Epithelial cell of proximal tubule (primary cell): ENCODE data around the gene UTP14C. TPM values are rescaled to one million over a fixed set of nuclear protein-coding genes. Genes with fewer than 3 reads are reported as not detected.
"Not testable (repeated sequence)": the region's sequence is repeated elsewhere in the genome, so short reads cannot be mapped to it uniquely, and the experiment has no call there.

ENCODE experiments used
- DNase-seq: peaks from one replicate; pipeline ENCODE4 v3.0.0-alpha.2; 2011; ENCODE audit warnings: low read depth
- H3K4me3 ChIP-seq: 2 replicates; pipeline ENCODE4 v1.5.1; 2011; ENCODE audit warnings: low read depth, mild to moderate bottlenecking, low read length
- total RNA-seq: library from RNA; depleted of rRNA; stranded (reverse); fragments of >200 nt; gene quantifications from 2 replicates; pipeline ENCODE4 v1.2.3, GENCODE V29; 2015
- TF ChIP-seq, protein P1 (sequence below): conservative IDR thresholded peaks from 2 replicates; pipeline ENCODE4 v1.5.1; 2012; ENCODE audit warnings: low read depth, mild to moderate bottlenecking, low read length

Gene UTP14C
- total RNA-seq, 1 donor from 2014 or later: 5.0 TPM

DNA sequence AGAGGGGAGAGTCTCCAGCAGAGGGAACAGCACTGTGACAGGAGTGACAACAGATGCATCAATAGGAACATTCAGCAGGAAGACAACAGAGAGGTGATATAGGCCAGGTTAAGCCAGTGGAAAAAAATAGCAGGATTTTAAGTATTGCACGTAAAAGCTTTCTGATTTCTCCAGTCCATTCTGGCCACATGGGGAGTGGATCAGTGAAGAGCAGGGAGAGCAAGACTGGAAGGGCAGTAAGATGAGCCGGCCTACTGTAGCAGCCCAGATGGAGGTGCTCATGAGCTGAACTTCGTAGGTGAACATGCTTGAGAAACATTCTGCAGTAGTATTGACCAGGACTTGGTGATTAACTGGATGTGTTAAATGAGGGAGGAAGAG, 1.7 kb downstream of the UTP14C start:
- no peak overlapping the region for H3K4me3 ChIP-seq
- DNase-seq: no peak
- TF ChIP-seq, protein P1, sequence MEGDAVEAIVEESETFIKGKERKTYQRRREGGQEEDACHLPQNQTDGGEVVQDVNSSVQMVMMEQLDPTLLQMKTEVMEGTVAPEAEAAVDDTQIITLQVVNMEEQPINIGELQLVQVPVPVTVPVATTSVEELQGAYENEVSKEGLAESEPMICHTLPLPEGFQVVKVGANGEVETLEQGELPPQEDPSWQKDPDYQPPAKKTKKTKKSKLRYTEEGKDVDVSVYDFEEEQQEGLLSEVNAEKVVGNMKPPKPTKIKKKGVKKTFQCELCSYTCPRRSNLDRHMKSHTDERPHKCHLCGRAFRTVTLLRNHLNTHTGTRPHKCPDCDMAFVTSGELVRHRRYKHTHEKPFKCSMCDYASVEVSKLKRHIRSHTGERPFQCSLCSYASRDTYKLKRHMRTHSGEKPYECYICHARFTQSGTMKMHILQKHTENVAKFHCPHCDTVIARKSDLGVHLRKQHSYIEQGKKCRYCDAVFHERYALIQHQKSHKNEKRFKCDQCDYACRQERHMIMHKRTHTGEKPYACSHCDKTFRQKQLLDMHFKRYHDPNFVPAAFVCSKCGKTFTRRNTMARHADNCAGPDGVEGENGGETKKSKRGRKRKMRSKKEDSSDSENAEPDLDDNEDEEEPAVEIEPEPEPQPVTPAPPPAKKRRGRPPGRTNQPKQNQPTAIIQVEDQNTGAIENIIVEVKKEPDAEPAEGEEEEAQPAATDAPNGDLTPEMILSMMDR: peak; percentile 12

DNA sequence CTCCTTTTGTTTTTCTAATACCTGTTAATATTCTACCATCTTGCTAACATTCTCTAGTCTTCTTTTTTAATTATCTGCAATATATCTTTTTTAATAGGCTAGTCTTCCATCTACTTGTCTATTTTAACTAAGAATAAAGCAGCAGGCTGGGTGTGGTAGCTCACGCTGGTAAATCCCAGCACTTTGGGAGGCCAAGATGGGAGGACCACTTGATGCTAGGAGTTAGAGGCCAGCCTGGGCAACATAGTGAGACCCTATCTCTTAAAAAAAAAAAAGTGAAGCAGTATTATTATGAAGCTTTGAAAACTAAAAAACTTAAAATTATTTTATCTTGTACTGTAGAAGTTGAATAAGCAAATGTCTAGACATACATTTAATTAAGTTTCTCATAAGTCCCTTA, 3.3 kb downstream of the UTP14C start:
- no peak overlapping the region for H3K4me3 ChIP-seq
- TF ChIP-seq, protein P1: no peak
- DNase-seq: no peak

DNA sequence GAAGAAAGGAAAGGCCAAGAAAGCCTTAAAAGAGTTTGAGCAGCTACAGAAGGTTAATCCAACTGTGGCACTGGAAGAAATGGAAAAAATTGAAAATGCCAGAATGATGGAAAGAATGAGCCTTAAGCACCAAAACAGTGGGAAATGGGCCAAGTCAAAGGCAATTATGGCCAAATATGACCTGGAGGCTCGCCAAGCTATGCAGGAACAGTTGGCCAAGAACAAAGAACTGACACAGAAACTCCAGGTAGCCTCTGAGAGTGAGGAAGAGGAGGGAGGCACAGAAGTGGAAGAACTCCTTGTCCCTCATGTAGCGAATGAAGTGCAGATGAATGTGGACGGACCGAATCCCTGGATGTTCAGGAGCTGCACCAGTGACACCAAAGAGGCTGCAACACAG, 5.1 kb downstream of the UTP14C start:
- DNase-seq: no peak
- H3K4me3 ChIP-seq: no peak overlapping the region
- TF ChIP-seq, protein P1: no peak

DNA sequence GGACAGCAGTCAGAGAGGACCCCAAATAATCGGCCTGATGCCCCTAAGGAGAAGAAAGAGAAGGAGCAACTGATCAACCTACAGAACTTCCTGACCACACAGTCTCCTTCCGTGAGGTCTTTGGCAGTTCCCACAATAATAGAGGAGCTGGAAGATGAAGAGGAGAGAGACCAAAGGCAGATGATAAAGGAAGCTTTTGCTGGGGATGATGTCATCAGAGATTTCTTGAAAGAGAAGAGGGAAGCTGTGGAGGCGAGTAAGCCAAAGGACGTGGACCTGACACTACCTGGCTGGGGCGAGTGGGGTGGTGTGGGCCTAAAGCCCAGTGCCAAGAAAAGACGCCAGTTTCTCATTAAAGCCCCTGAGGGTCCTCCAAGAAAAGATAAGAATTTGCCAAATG, 5.9 kb downstream of the UTP14C start:
- not testable (repeated sequence) for H3K4me3 ChIP-seq, DNase-seq

DNA sequence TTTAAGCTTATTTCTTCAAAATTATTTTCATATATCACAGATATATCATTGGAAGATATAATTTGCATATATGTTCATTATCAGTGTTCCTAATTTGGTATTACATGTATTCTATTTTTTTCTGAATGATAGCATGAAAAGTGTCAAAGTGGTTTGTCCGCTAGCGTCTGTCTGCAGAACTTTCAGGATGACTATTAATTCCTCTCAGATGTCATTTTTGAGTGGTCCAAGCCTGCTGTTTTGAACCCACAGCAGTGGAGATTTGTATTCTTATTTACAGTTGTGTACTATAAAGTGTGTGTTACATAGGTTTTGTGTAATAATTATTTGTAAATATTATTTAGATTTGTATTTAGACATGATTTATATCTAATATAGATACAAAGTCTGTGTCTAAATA, 8.5 kb downstream of the UTP14C start:
- no peak overlapping the region for H3K4me3 ChIP-seq
- TF ChIP-seq, protein P1: no peak
- DNase-seq: no peak

DNA sequence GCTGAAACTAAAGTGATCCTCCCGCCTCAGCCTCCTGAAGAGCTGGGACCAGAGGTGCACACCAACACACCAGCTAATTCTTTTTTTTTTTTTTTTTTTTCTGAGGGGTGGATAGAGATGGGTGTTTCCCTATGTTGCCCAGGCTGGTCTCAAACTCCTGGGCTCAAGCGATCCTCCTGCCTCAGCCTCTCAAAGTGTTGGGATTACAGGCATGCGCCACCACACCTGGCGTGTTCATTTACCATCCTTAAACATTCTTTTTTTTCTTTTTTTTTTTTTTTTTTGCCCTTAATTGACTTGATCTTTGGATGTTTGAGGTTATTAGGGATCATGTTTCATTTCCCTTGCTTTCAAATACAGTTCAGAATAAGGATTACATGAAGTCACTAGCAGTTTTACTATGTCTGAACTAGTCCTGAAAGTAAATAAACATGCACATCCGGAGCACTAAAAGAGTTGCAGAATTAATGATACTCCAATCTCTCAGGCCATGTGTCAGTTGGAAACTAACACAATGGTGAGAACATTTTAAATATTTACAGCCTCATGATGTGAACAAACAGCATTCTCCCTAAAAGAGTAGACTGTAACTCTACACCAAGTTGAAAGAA, 10.2 kb downstream of the UTP14C start:
- TF ChIP-seq, protein P1: no peak
- H3K4me3 ChIP-seq: no peak overlapping the region
- no peak for DNase-seq

DNA sequence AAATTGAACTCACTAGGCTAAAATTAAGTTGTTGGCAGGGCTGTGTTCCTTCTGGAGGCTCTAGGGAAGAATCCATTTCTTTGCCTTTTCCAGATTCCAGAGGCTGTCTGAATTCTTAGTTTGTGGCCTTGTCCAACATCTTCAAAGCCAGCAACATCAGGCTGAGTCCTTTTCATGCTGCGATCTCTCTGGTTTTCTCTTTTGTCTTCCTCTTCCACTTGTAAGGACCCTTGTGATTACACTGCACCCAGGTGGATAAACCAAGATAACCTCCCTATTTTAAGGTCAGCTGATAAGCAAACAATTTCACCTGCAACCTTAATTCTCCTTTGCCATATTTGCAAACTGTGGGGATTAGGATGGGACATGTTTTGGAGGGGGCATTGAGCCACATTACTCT, 11.5 kb downstream of the UTP14C start:
- H3K4me3 ChIP-seq: no peak overlapping the region
- DNase-seq: no peak
- TF ChIP-seq, protein P1: no peak
